ENCODE data around the gene SS18L1. TPM values are rescaled to one million over a fixed set of nuclear protein-coding genes. Genes with fewer than 3 reads are reported as not detected.

The SS18L1 gene
- total RNA-seq, 6 donors from 2014 or later = 12.2 to 70.8 (median 19.7) TPM

DNA sequence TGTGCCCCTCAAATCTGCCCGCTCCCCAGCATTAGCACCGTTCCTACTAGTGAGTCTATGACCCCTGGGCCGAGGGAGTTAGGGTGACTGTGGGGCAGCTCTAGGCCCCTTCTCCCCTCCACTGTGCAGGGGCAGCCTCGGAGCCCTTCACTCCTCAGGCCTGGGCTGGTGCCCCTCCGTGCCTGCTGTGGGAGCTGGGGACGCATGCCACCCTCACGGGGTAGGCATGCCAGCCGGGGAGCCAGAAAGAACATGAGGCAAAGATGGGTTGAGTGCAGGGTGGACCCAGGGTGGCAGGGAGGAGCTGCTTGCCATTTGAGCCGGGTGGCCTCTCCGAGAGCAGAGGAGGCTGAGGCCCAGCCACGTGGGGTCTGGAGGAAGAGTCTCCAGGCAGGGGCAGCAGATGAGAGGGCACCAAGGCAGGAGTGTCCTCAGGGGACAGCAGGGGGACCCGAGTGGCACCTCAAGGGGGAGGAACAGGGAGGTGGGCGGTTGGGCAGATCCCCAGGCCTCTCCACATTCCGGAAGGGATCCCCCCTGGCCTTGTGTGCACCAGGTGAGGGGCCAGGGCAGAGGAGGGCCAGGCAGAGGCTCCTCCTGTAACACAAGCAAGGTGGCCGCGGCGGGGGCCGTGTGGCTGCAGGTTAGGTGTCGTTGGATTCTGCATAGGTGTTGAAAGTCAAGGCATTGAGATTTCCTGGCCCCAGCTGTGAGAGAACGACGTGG, 39.9 kb upstream of the SS18L1 start:
- TF ChIP-seq EP300 (IDR thresholded peaks at IDR 0.05) = no peak
- no peak for TF ChIP-seq CTCF (IDR thresholded peaks at IDR 0.05)
- TF ChIP-seq POLR2AphosphoS5 (IDR thresholded peaks at IDR 0.05) = no peak
- no peak for TF ChIP-seq POLR2A (IDR thresholded peaks at IDR 0.05)
- Histone ChIP-seq H3K9me3 (peaks cover 22 to 53% (median 36%) of the 10 kb centered on the region in 4 donors), H3K27ac (no peak overlapping the region), H3K4me1 (no peaks in the 10 kb centered on the region), H3K27me3 (no peaks in the 10 kb centered on the region), H3K4me3 (no peak overlapping the region), H3K36me3 (no peaks in the 10 kb centered on the region)
- WGBS, 2 donors = 72 to 78% methylated on average over 13 to 21 of the region's 21 CpGs
- ATAC-seq (ENCODE audit: low FRiP score in 2 of 2) (no peak), DNase-seq (peak in 1 of 2 donors; percentile 73)

- WGBS, 2 donors = 44 to 51% methylated on average over 12 to 15 of the region's 15 CpGs
- ATAC-seq (ENCODE audit: low FRiP score in 2 of 2) (no peak), DNase-seq (no peak)
- H3K36me3 ChIP-seq = no peaks in the 10 kb centered on the region
- no peak overlapping the region for H3K27ac ChIP-seq
- no peaks in the 10 kb centered on the region for H3K4me1 ChIP-seq
- TF ChIP-seq CTCF (IDR thresholded peaks at IDR 0.05) (no peak), EP300 (IDR thresholded peaks at IDR 0.05) (no peak), POLR2A (IDR thresholded peaks at IDR 0.05) (no peak), POLR2AphosphoS5 (IDR thresholded peaks at IDR 0.05) (no peak)
- H3K4me3 ChIP-seq = no peak overlapping the region
- H3K27me3 ChIP-seq = no peaks in the 10 kb centered on the region
- H3K9me3 ChIP-seq = peaks cover 28 to 60% (median 42%) of the 10 kb centered on the region in 4 donors
Measured at GRCh38 chr20:62104234-62104789, 39.3 kb upstream of the SS18L1 start.

DNA sequence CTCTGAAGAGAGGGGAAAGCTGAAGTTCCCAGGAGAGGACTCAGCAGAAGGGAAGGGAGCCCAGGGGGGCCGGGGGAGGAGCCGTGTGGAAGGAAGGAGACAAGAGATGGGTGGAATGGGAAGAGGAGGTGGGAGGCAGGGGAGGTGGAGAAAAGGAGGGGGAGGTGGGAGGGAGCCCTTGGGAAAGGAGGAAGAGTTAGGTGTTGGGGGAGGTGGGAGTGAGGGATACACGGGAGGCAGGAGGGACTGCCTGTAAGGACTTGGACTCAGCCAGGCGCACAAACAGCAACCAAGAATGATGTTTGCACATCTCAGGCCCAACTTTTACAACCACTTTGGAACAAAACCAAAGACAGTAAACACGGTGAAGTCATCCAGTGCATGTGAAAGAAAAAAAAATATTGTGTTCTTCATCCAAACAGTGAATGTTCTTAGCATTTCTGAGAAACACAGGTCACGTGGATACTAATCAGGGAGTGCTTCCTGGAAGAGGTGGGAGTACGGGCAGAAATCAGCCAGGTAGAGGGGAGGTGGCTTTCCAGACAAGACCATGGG, 38.7 kb upstream of the SS18L1 start:
- 35 to 43% methylated on average over 6 to 7 of the region's 7 CpGs for WGBS, 2 donors
- no peak overlapping the region for H3K4me3 ChIP-seq
- ATAC-seq (ENCODE audit: low FRiP score in 2 of 2) (no peak), DNase-seq (no peak)
- H3K9me3 ChIP-seq = peaks cover 30 to 65% (median 47%) of the 10 kb centered on the region in 4 donors
- H3K4me1 ChIP-seq = no peaks in the 10 kb centered on the region
- H3K27ac ChIP-seq = no peak overlapping the region
- H3K36me3 ChIP-seq = no peaks in the 10 kb centered on the region
- no peaks in the 10 kb centered on the region for H3K27me3 ChIP-seq
- TF ChIP-seq EP300 (IDR thresholded peaks at IDR 0.05) (no peak), POLR2AphosphoS5 (IDR thresholded peaks at IDR 0.05) (no peak), POLR2A (IDR thresholded peaks at IDR 0.05) (no peak), CTCF (IDR thresholded peaks at IDR 0.05) (no peak)

DNA sequence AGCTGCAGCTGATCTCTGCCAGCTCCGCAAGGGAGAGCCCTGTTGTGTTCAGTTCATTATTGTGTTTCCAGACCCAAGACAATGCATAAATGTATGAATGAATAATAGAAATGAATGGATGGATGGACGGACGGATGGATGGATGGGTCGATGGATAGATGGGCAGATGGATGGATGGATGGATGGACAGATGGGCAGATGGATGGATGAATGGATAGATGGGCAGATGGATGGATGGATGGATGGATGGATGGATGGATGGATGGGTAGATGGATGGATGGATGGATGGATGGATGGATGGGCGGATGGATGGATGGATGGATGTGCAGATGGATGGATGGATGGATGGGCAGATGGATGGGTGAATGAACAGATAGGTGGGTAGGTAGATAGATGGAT, 38.0 kb upstream of the SS18L1 start:
- H3K4me1 ChIP-seq = no peaks in the 10 kb centered on the region
- no peak overlapping the region for H3K4me3 ChIP-seq
- no peak overlapping the region for H3K27ac ChIP-seq
- H3K36me3 ChIP-seq = no peaks in the 10 kb centered on the region
- DNase-seq (no peak), ATAC-seq (ENCODE audit: low FRiP score in 2 of 2) (no peak)
- 81 to 85% methylated on average over 5 of the region's 5 CpGs for WGBS, 2 donors
- H3K27me3 ChIP-seq = no peaks in the 10 kb centered on the region
- peaks cover 34 to 71% (median 49%) of the 10 kb centered on the region in 4 donors for H3K9me3 ChIP-seq
- no peak for TF ChIP-seq CTCF (IDR thresholded peaks at IDR 0.05)

Data from upper lobe of left lung (tissue), 6 donors.